HK-2 (cell line): ENCODE measurements around the gene ENPP6.
"Not testable (repeated sequence)": the region's sequence is repeated elsewhere in the genome, so short reads cannot be mapped to it uniquely, and the experiment has no call there.

Experiments
- DNase-seq: peaks from one replicate; pipeline ENCODE4 v3.0.0-alpha.2; 2018; ENCODE audit not compliant: unreplicated experiment

Gene ENPP6

GRCh38 chr4:184059099-184059498 is 158.6 kb downstream of the ENPP6 start:
- DNase-seq, result no peak

- no peak for DNase-seq
Observed at GRCh38 chr4:184058026-184058425, 159.6 kb downstream of the ENPP6 start.

DNA sequence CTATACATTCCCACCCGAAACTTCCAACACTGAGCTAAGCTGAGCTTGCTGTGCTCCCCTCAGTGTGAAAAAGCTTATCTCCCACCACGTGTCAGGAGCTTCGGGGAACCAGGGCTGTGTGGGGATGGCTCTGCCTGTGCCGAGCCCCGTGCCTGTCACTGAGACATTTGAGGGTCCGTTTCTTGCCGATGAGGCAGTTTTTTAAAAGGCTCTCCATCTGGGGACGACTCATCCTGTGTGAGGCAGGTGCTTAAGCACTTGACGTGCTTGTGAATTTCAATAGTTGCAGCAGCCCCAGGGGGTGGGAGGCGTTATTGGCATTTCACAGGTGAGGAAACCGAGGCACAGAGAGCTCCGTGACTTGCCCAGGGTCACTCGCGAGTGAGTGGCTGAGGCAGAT is 160.8 kb downstream of the ENPP6 start:
- no peak for DNase-seq

GRCh38 chr4:184053434-184053833 is 164.2 kb downstream of the ENPP6 start:
- DNase-seq, result no peak

GRCh38 chr4:184052616-184053015 is 165.1 kb downstream of the ENPP6 start:
- no peak for DNase-seq

DNA sequence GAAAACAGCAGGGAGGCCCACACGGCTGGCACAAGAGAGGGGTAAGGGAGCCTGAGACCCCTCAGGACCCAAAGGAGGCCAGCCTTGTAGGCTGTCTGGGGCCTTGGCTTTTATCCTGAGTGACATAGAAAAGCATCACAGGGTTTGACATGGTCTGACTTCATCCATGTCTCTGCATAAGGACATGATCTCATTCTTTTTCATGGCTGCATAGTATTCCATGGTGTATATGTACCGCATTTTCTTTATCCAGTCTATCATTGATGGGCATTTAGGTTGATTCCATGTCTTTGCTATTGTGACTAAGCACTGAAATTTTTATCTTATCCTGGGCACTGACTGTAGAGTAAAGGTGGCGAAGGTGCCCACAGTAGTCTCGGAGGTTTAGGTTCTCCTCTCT is 166.4 kb downstream of the ENPP6 start:
- not testable (repeated sequence) for DNase-seq

- no peak for DNase-seq
Observed at GRCh38 chr4:184046148-184046547, 171.5 kb downstream of the ENPP6 start.

DNA sequence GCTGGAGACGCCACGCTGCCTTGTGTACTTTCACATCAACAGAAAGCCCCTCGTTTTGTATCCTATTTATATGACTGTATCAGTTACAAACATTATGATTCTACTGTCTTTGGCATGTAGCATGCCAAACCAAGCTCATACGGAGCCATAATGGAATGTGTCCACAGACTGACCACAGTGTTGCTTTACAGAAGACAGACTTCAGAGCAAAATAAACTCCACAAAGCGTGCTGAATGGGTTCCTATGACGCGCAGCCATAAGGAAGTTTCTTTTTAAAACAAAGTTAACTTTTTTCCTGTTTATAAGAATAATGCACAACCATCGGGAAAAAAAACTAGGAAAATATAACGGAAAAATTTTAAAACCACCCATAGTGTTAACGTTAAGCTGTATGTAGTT is 176.5 kb downstream of the ENPP6 start:
- DNase-seq, result no peak

DNA sequence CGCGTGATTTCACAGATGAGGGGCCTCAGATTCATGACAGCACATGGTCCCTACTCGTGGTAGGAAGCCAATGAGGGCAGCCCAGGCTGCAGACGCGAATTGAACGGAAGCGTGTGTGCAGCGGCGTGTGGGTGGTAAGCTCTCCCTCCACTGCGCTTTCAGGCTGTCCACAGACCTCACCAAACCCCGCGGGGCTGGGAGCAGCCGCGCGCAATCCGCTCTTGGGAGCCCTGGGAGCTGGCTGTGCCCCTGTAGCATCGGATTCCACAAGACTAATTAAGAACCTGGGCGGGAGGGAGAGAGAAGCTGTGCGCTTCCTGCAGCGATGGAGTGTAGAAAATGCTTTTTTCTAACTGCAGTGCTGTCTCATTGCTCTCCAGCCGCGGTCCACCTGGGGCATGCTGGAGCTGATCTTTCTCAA is 177.7 kb downstream of the ENPP6 start:
- no peak for DNase-seq
